WTC11 (cell line): ENCODE results near the gene CLNK.

Experiments used
- FOXJ3 ChIP-seq: sonication (generic); formaldehyde crosslinking; IDR thresholded peaks from 2 replicates; pipeline ENCODE4 v1.9.0; 2021; ENCODE audit warnings: missing genetic modification reagents, mild to moderate bottlenecking, borderline replicate concordance
- TF ChIP-seq, protein P1 (sequence below): fragments of 200-600 bp; IDR thresholded peaks from 2 replicates; pipeline ENCODE4 v1.8.0; 2022; ENCODE audit warnings: antibody characterized with exemption

DNA sequence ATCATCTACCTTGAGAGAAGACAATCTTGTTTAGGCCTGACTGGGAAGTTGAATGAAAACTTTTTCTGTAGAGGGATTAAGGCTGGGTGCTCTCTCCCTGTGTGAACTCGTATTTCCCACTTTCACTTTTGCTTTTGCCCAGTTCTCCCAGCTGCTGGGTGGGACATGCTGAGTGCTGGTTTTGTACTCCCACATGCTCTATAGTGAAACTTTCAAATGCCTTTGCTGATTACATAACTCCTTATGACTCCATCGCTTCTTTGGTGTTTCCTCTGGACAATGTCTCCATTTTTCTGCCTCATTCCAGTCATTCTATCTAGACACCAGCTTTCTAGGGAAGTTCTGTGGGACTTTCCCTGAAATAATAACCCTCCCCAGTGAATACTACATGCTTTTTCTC lies 100.5 kb downstream of the CLNK start:
- TF ChIP-seq, protein P1, sequence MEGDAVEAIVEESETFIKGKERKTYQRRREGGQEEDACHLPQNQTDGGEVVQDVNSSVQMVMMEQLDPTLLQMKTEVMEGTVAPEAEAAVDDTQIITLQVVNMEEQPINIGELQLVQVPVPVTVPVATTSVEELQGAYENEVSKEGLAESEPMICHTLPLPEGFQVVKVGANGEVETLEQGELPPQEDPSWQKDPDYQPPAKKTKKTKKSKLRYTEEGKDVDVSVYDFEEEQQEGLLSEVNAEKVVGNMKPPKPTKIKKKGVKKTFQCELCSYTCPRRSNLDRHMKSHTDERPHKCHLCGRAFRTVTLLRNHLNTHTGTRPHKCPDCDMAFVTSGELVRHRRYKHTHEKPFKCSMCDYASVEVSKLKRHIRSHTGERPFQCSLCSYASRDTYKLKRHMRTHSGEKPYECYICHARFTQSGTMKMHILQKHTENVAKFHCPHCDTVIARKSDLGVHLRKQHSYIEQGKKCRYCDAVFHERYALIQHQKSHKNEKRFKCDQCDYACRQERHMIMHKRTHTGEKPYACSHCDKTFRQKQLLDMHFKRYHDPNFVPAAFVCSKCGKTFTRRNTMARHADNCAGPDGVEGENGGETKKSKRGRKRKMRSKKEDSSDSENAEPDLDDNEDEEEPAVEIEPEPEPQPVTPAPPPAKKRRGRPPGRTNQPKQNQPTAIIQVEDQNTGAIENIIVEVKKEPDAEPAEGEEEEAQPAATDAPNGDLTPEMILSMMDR = no peak
- no peak for TF ChIP-seq FOXJ3 (CRISPR knock-in tag)
